Measurements from ENCODE around the gene SEL1L3.

DNA sequence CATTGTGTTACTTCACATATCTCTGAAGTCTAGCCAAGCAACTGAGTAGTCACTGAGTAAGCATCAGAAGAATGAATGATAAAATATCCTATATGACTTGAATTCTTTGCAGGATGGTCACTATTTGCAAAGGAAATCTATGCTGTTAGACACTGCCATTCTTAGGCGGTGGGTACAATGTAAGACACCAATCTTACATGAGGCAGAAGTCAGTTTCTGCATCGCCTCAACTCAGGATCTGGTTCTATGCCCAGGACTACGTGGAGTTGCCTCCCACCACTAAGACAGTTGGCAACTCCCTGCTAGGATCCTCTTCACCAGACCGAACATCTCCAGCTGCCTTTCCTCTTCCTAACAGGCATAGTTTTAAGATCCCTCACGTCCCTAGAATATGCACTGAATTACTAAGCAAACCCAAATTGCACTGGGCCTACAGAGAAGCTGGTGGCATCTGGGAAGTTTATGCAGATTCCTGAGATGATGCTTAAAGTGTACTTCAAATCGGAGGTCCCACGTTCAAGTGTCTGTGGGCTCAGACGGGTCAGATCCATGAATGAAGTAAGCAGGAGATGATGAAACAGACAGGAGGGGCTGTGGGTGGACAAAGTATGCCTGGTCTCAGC lies 45.6 kb downstream of the SEL1L3 start:
- TF ChIP-seq, protein P1, sequence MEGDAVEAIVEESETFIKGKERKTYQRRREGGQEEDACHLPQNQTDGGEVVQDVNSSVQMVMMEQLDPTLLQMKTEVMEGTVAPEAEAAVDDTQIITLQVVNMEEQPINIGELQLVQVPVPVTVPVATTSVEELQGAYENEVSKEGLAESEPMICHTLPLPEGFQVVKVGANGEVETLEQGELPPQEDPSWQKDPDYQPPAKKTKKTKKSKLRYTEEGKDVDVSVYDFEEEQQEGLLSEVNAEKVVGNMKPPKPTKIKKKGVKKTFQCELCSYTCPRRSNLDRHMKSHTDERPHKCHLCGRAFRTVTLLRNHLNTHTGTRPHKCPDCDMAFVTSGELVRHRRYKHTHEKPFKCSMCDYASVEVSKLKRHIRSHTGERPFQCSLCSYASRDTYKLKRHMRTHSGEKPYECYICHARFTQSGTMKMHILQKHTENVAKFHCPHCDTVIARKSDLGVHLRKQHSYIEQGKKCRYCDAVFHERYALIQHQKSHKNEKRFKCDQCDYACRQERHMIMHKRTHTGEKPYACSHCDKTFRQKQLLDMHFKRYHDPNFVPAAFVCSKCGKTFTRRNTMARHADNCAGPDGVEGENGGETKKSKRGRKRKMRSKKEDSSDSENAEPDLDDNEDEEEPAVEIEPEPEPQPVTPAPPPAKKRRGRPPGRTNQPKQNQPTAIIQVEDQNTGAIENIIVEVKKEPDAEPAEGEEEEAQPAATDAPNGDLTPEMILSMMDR (IDR thresholded peaks at IDR 0.05) = no peak
- TF ChIP-seq POLR2A (IDR thresholded peaks at IDR 0.05) = no peak
